ENCODE measurements around the gene ENOPH1. TPM values are rescaled to one million over a fixed set of nuclear protein-coding genes. Genes with fewer than 3 reads are reported as not detected.

The ENOPH1 gene
- total RNA-seq, 3 donors from 2014 or later (not counting 1 experiment from before 2014, with no cell fraction given), result 21.0 to 26.1 (median 25.0) TPM

DNA sequence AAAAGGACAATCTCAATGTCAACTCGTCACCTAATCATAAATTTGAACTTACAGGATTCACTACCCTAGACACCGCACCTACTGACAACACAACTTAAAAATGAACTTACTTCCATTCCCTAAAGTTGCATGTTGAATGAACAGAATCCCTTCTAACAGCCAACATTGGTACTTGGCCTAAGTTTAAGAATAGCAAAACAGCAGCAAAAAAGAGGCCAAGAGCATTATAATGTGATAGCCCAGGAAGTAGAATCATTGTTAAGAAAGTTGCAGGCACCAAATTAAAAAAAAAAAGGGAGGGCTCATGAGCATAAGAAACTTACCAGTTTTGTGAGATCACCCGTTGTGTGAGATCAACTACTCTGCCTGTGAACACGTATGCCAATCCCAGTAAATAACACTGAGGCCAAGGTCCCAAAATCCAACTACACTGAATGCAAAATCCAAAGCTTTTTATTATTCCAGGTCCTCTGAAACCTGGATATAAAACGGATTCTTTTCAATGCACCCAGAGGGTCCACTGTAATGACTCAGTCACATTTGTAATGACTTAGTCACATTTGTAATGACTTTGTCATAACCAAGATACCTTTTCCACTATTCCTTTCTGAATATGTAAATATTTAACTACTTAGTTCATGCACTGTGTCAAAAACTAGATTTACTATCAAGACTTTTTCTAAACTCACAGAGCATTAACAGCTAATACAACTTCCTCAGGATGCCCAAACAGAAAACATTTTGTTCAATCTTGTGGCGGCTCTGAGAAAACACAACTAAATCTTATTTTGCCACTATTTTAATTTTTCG is 6.9 kb upstream of the ENOPH1 start:
- H3K9me3 Mint-ChIP-seq, result no peaks in the 10 kb centered on the region
- no peaks in the 10 kb centered on the region for H3K27me3 Mint-ChIP-seq (ENCODE audit: low read depth in 2 of 2)
- no peak for TF ChIP-seq CTCF (IDR thresholded peaks at IDR 0.05)
- DNase-seq, result no peak
- Histone ChIP-seq H3K4me3 (ENCODE audit: low read length) (no peak overlapping the region), H3K36me3 (ENCODE audit: control insufficient read depth, insufficient read depth, low read length) (peaks cover 50% of the 10 kb centered on the region), H3K27ac (ENCODE audit: low read length) (no peak overlapping the region), H3K4me1 (ENCODE audit: control insufficient read depth, insufficient read depth, low read length) (peaks cover 4% of the 10 kb centered on the region), H3K27me3 (ENCODE audit: control insufficient read depth, insufficient read depth, low read length) (no peaks in the 10 kb centered on the region), H3K9me3 (ENCODE audit: control insufficient read depth, insufficient read depth, low read length) (no peaks in the 10 kb centered on the region)
- peaks cover 39% of the 10 kb centered on the region for H3K36me3 Mint-ChIP-seq
- intact Hi-C loops (cut with micrococcal nuclease), result loop anchor here (10.0 kb wide), 2 partner anchors 929 to 1031 kb away; partner anchors contain the start of genes HELQ and MRPS18C
- no peak overlapping the region for H3K4me3 Mint-ChIP-seq
- peaks cover 46 to 47% of the 10 kb centered on the region in 2 donors for H3K4me1 Mint-ChIP-seq
- H3K27ac Mint-ChIP-seq, result peak overlapping the region; percentile 44 to 96
- WGBS (ENCODE audit: insufficient coverage), result 92% methylated on average over 7 of the region's 7 CpGs
- ATAC-seq, result no peak

DNA sequence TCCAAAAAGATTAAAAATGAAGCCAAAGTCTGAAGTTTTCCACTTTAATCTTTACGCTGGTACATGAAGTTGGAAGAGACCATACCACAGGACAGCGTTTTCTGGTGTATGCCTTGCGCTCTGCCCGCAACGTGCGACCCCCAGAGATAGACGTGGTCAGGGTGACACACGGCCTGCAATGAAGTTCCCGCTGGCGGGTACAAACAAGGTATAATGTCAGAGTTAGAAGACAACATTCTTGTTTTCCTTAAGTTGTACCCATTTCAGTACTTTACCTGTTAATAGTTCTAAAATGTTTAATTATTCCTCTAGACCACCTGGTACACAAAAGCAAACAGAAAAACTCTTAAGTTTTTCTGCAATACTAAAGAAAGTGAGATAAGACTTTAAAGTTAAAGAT is 4.9 kb upstream of the ENOPH1 start:
- H3K36me3 Mint-ChIP-seq, result peaks cover 46% of the 10 kb centered on the region
- no peaks in the 10 kb centered on the region for H3K9me3 Mint-ChIP-seq
- Histone ChIP-seq H3K27ac (ENCODE audit: low read length) (no peak overlapping the region), H3K4me1 (ENCODE audit: control insufficient read depth, insufficient read depth, low read length) (peaks cover 4% of the 10 kb centered on the region), H3K9me3 (ENCODE audit: control insufficient read depth, insufficient read depth, low read length) (no peaks in the 10 kb centered on the region), H3K27me3 (ENCODE audit: control insufficient read depth, insufficient read depth, low read length) (no peaks in the 10 kb centered on the region), H3K36me3 (ENCODE audit: control insufficient read depth, insufficient read depth, low read length) (peaks cover 50% of the 10 kb centered on the region), H3K4me3 (ENCODE audit: low read length) (no peak overlapping the region)
- intact Hi-C loops (cut with micrococcal nuclease), result loop anchor here (5.0 to 10.0 kb wide), 3 partner anchors 587 to 1029 kb away; partner anchors contain the start of genes HELQ, LIN54 and MRPS18C
- DNase-seq (no peak), ATAC-seq (no peak)
- peaks cover 55 to 59% of the 10 kb centered on the region in 2 donors for H3K4me1 Mint-ChIP-seq
- H3K27ac Mint-ChIP-seq, result peak overlapping the region; percentile 96
- no peaks in the 10 kb centered on the region for H3K27me3 Mint-ChIP-seq (ENCODE audit: low read depth in 2 of 2)
- no peak for TF ChIP-seq CTCF (IDR thresholded peaks at IDR 0.05)
- 80% methylated on average over 10 of the region's 10 CpGs for WGBS (ENCODE audit: insufficient coverage)
- H3K4me3 Mint-ChIP-seq, result peak overlapping the region; percentile 17

GRCh38 chr4:82428526-82428968 is 1.8 kb upstream of the ENOPH1 start:
- no peaks in the 10 kb centered on the region for H3K9me3 Mint-ChIP-seq
- Histone ChIP-seq H3K27ac (ENCODE audit: low read length) (peak overlapping the region; percentile 23), H3K9me3 (ENCODE audit: control insufficient read depth, insufficient read depth, low read length) (no peaks in the 10 kb centered on the region), H3K36me3 (ENCODE audit: control insufficient read depth, insufficient read depth, low read length) (peaks cover 36% of the 10 kb centered on the region), H3K4me3 (ENCODE audit: low read length) (peak overlapping the region; percentile 100), H3K4me1 (ENCODE audit: control insufficient read depth, insufficient read depth, low read length) (peaks cover 15% of the 10 kb centered on the region), H3K27me3 (ENCODE audit: control insufficient read depth, insufficient read depth, low read length) (no peaks in the 10 kb centered on the region)
- peaks cover 46% of the 10 kb centered on the region for H3K36me3 Mint-ChIP-seq
- ATAC-seq, result no peak
- WGBS (ENCODE audit: insufficient coverage), result 1% methylated on average over 14 of the region's 14 CpGs
- peaks cover 51 to 65% of the 10 kb centered on the region in 2 donors for H3K4me1 Mint-ChIP-seq
- no peak for DNase-seq
- H3K4me3 Mint-ChIP-seq, result peak overlapping the region; percentile 100
- no peaks in the 10 kb centered on the region for H3K27me3 Mint-ChIP-seq (ENCODE audit: low read depth in 2 of 2)
- intact Hi-C loops (cut with micrococcal nuclease), result loop anchor here (2.0 to 10.0 kb wide), 5 partner anchors 144 to 1026 kb away; partner anchors contain the start of genes HELQ, LIN54, MRPS18C and THAP9
- H3K27ac Mint-ChIP-seq, result peak overlapping the region; percentile 96
- no peak for TF ChIP-seq CTCF (IDR thresholded peaks at IDR 0.05)
